GM13976 (cell line): ENCODE results near the gene PREX1.

Experiments used
- DNase-seq: peaks from one replicate; pipeline ENCODE4 v3.0.0; 2012; ENCODE audit warnings: low spot score
- in situ Hi-C: fragments of 300-500 bp; cut with MboI; formaldehyde crosslinking; loops from one replicate; pipeline ENCODE4 v1.12.0; 2022; ENCODE audit warnings: low sequenced_read_pairs, mixed read lengths, inconsistent platforms; ENCODE audit not compliant: unreplicated experiment
- TF ChIP-seq, protein P1 (sequence below): IDR thresholded peaks from 2 replicates; pipeline ENCODE4 v1.5.1; 2012; ENCODE audit warnings: borderline replicate concordance, mild to moderate bottlenecking; ENCODE audit not compliant: insufficient read depth; ENCODE audit errors: extremely low read depth, missing control alignments, control extremely low read depth

The PREX1 gene

DNA sequence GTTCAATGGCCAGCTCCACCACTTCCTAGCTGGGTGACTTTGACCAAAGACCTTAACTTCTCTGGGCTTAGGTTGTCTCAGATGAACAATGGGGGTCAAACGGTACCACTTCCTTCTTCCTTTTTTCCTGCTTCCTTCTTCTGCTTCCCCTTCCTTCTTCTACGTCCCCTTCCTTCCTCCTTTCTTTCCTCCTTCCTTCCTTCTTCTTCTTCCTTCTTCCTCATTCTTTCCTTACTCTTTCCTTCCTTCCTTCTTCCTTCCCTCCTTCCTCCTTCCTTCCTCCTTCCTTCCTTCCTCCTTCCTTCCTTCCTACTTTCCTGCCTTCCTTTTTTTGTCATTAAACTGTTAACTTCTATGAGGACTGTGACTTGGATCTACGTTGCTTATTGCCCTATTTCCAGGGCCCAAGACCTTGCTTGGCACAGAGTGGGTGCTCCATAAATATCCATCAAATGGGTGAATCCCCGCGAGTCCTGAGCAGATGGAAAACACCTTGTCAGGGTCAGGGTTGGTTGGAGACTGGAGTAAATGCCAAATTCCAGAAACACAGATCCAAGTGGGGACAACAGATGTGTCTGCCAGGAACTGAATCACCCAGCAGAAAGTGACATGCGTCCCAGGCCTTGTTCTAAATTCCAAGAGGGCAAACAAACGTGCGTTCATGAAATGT is 243.3 kb downstream of the PREX1 start:
- TF ChIP-seq, protein P1, sequence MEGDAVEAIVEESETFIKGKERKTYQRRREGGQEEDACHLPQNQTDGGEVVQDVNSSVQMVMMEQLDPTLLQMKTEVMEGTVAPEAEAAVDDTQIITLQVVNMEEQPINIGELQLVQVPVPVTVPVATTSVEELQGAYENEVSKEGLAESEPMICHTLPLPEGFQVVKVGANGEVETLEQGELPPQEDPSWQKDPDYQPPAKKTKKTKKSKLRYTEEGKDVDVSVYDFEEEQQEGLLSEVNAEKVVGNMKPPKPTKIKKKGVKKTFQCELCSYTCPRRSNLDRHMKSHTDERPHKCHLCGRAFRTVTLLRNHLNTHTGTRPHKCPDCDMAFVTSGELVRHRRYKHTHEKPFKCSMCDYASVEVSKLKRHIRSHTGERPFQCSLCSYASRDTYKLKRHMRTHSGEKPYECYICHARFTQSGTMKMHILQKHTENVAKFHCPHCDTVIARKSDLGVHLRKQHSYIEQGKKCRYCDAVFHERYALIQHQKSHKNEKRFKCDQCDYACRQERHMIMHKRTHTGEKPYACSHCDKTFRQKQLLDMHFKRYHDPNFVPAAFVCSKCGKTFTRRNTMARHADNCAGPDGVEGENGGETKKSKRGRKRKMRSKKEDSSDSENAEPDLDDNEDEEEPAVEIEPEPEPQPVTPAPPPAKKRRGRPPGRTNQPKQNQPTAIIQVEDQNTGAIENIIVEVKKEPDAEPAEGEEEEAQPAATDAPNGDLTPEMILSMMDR: no peak
- no peak for DNase-seq
- in situ Hi-C loops: no loop called here

- TF ChIP-seq, protein P1: no peak
- in situ Hi-C loops: no loop called here
- DNase-seq: no peak
Measured at GRCh38 chr20:48583801-48584200, 244.0 kb downstream of the PREX1 start.

- TF ChIP-seq, protein P1: no peak
- DNase-seq: no peak
- in situ Hi-C loops: no loop called here
Measured at GRCh38 chr20:48583171-48583570, 244.6 kb downstream of the PREX1 start.

GRCh38 chr20:48582673-48582985 is 245.2 kb downstream of the PREX1 start:
- TF ChIP-seq, protein P1: no peak
- in situ Hi-C loops: no loop called here
- DNase-seq: no peak

GRCh38 chr20:48581167-48581566 is 246.6 kb downstream of the PREX1 start:
- no peak for DNase-seq
- TF ChIP-seq, protein P1: no peak
- in situ Hi-C loops: no loop called here

GRCh38 chr20:48578397-48579098 is 249.3 kb downstream of the PREX1 start:
- DNase-seq: no peak
- TF ChIP-seq, protein P1: no peak
- in situ Hi-C loops: no loop called here

DNA sequence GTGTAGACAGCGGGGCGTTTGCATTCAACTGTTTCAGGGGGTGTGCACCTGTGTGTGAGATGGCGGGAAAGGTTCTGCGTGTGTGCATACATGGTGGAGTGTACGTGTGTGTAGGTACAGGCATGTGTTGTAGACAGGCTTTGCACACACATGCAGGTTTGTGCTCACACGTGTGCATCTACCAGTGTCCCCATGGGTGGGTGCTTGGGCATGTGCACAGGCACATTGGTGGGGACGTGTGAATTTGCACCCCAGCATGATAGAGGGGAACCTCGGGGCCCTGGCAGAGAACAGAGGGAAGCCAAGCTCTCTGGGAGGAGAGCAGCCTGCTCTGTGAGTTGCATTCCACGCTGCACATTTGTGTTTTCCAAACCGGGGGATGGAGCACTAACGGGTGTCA is 250.2 kb downstream of the PREX1 start:
- TF ChIP-seq, protein P1: no peak
- in situ Hi-C loops: no loop called here
- no peak for DNase-seq
